Measurements from ENCODE around the gene DPH6. TPM values are rescaled to one million over a fixed set of nuclear protein-coding genes. Genes with fewer than 3 reads are reported as not detected.

DPH6 gene
- total and polyA plus RNA-seq, 2 donors: 8.9 to 15.3 TPM

- Histone ChIP-seq H3K4me1 (ENCODE audit: control insufficient read depth in 2 of 2, insufficient read depth in 2 of 2, low read length in 2 of 2) (no peaks in the 10 kb centered on the region), H3K27ac (ENCODE audit: low read depth in 1 of 2, low read length in 1 of 2) (no peak overlapping the region), H3K9me3 (ENCODE audit: control insufficient read depth in 2 of 2, insufficient read depth in 1 of 2, low read length in 1 of 2) (no peaks in the 10 kb centered on the region), H3K27me3 (ENCODE audit: control insufficient read depth in 2 of 2, insufficient read depth in 1 of 2, low read length in 1 of 2) (no peaks in the 10 kb centered on the region), H3K4me3 (ENCODE audit: low read length in 2 of 2) (no peak overlapping the region), H3K36me3 (ENCODE audit: control insufficient read depth in 2 of 2, insufficient read depth in 2 of 2, low read length in 1 of 2) (no peaks in the 10 kb centered on the region)
- DNase-seq (ENCODE audit: low read depth in 6 of 9, low spot score in 9 of 9): no peak
- 87% methylated on average over 1 of the region's 1 CpG for WGBS
Observed at GRCh38 chr15:35505141-35505540, 40.8 kb downstream of the DPH6 start.

- no peak for DNase-seq (ENCODE audit: low read depth in 6 of 9, low spot score in 9 of 9)
- 93% methylated on average over 4 of the region's 4 CpGs for WGBS
- Histone ChIP-seq H3K4me3 (ENCODE audit: low read length in 2 of 2) (no peak overlapping the region), H3K36me3 (ENCODE audit: control insufficient read depth in 2 of 2, insufficient read depth in 2 of 2, low read length in 1 of 2) (no peaks in the 10 kb centered on the region), H3K27me3 (ENCODE audit: control insufficient read depth in 2 of 2, insufficient read depth in 1 of 2, low read length in 1 of 2) (no peaks in the 10 kb centered on the region), H3K27ac (ENCODE audit: low read depth in 1 of 2, low read length in 1 of 2) (no peak overlapping the region), H3K9me3 (ENCODE audit: control insufficient read depth in 2 of 2, insufficient read depth in 1 of 2, low read length in 1 of 2) (no peaks in the 10 kb centered on the region), H3K4me1 (ENCODE audit: control insufficient read depth in 2 of 2, insufficient read depth in 2 of 2, low read length in 2 of 2) (no peaks in the 10 kb centered on the region)
Observed at GRCh38 chr15:35499723-35500122, 46.2 kb downstream of the DPH6 start.

- no peak overlapping the region for H3K4me3 ChIP-seq (ENCODE audit: low read length in 2 of 2)
- DNase-seq (ENCODE audit: low read depth in 6 of 9, low spot score in 9 of 9): no peak
- no peak overlapping the region for H3K27ac ChIP-seq (ENCODE audit: low read depth in 1 of 2, low read length in 1 of 2)
- H3K9me3 ChIP-seq (ENCODE audit: control insufficient read depth in 2 of 2, insufficient read depth in 1 of 2, low read length in 1 of 2): no peaks in the 10 kb centered on the region
- no peaks in the 10 kb centered on the region for H3K36me3 ChIP-seq (ENCODE audit: control insufficient read depth in 2 of 2, insufficient read depth in 2 of 2, low read length in 1 of 2)
- H3K27me3 ChIP-seq (ENCODE audit: control insufficient read depth in 2 of 2, insufficient read depth in 1 of 2, low read length in 1 of 2): no peaks in the 10 kb centered on the region
- no peaks in the 10 kb centered on the region for H3K4me1 ChIP-seq (ENCODE audit: control insufficient read depth in 2 of 2, insufficient read depth in 2 of 2, low read length in 2 of 2)
Observed at GRCh38 chr15:35496585-35496984, 49.4 kb downstream of the DPH6 start.

GRCh38 chr15:35495080-35495479 is 50.9 kb downstream of the DPH6 start:
- DNase-seq (ENCODE audit: low read depth in 6 of 9, low spot score in 9 of 9): no peak
- no peaks in the 10 kb centered on the region for H3K4me1 ChIP-seq (ENCODE audit: control insufficient read depth in 2 of 2, insufficient read depth in 2 of 2, low read length in 2 of 2)
- no peaks in the 10 kb centered on the region for H3K36me3 ChIP-seq (ENCODE audit: control insufficient read depth in 2 of 2, insufficient read depth in 2 of 2, low read length in 1 of 2)
- H3K9me3 ChIP-seq (ENCODE audit: control insufficient read depth in 2 of 2, insufficient read depth in 1 of 2, low read length in 1 of 2): no peaks in the 10 kb centered on the region
- no peak overlapping the region for H3K27ac ChIP-seq (ENCODE audit: low read depth in 1 of 2, low read length in 1 of 2)
- H3K4me3 ChIP-seq (ENCODE audit: low read length in 2 of 2): no peak overlapping the region
- WGBS: 94% methylated on average over 3 of the region's 3 CpGs
- no peaks in the 10 kb centered on the region for H3K27me3 ChIP-seq (ENCODE audit: control insufficient read depth in 2 of 2, insufficient read depth in 1 of 2, low read length in 1 of 2)

GRCh38 chr15:35491999-35492398 is 54.0 kb downstream of the DPH6 start:
- Histone ChIP-seq H3K4me1 (ENCODE audit: control insufficient read depth in 2 of 2, insufficient read depth in 2 of 2, low read length in 2 of 2) (no peaks in the 10 kb centered on the region), H3K27me3 (ENCODE audit: control insufficient read depth in 2 of 2, insufficient read depth in 1 of 2, low read length in 1 of 2) (no peaks in the 10 kb centered on the region), H3K36me3 (ENCODE audit: control insufficient read depth in 2 of 2, insufficient read depth in 2 of 2, low read length in 1 of 2) (no peaks in the 10 kb centered on the region), H3K9me3 (ENCODE audit: control insufficient read depth in 2 of 2, insufficient read depth in 1 of 2, low read length in 1 of 2) (peaks cover 0 to 5% of the 10 kb centered on the region in 2 donors), H3K27ac (ENCODE audit: low read depth in 1 of 2, low read length in 1 of 2) (no peak overlapping the region), H3K4me3 (ENCODE audit: low read length in 2 of 2) (no peak overlapping the region)
- no peak for DNase-seq (ENCODE audit: low read depth in 6 of 9, low spot score in 9 of 9)
- 97% methylated on average over 3 of the region's 3 CpGs for WGBS

GRCh38 chr15:35491173-35491572 is 54.8 kb downstream of the DPH6 start:
- 97% methylated on average over 3 of the region's 3 CpGs for WGBS
- DNase-seq (ENCODE audit: low read depth in 6 of 9, low spot score in 9 of 9): no peak

GRCh38 chr15:35490511-35490910 is 55.5 kb downstream of the DPH6 start:
- Histone ChIP-seq H3K27me3 (ENCODE audit: control insufficient read depth in 2 of 2, insufficient read depth in 1 of 2, low read length in 1 of 2) (no peaks in the 10 kb centered on the region), H3K27ac (ENCODE audit: low read depth in 1 of 2, low read length in 1 of 2) (no peak overlapping the region), H3K36me3 (ENCODE audit: control insufficient read depth in 2 of 2, insufficient read depth in 2 of 2, low read length in 1 of 2) (no peaks in the 10 kb centered on the region), H3K4me1 (ENCODE audit: control insufficient read depth in 2 of 2, insufficient read depth in 2 of 2, low read length in 2 of 2) (no peaks in the 10 kb centered on the region), H3K4me3 (ENCODE audit: low read length in 2 of 2) (no peak overlapping the region), H3K9me3 (ENCODE audit: control insufficient read depth in 2 of 2, insufficient read depth in 1 of 2, low read length in 1 of 2) (peaks cover 0 to 7% of the 10 kb centered on the region in 2 donors)
- 93% methylated on average over 4 of the region's 4 CpGs for WGBS
- DNase-seq (ENCODE audit: low read depth in 6 of 9, low spot score in 9 of 9): no peak

More at GRCh38 chr15:35491173-35491572, 54.8 kb downstream of the DPH6 start:
- H3K27me3 ChIP-seq (ENCODE audit: control insufficient read depth in 2 of 2, insufficient read depth in 1 of 2, low read length in 1 of 2): no peaks in the 10 kb centered on the region
- H3K9me3 ChIP-seq (ENCODE audit: control insufficient read depth in 2 of 2, insufficient read depth in 1 of 2, low read length in 1 of 2): peaks cover 0 to 7% of the 10 kb centered on the region in 2 donors
- no peaks in the 10 kb centered on the region for H3K36me3 ChIP-seq (ENCODE audit: control insufficient read depth in 2 of 2, insufficient read depth in 2 of 2, low read length in 1 of 2)
- no peaks in the 10 kb centered on the region for H3K4me1 ChIP-seq (ENCODE audit: control insufficient read depth in 2 of 2, insufficient read depth in 2 of 2, low read length in 2 of 2)
- no peak overlapping the region for H3K27ac ChIP-seq (ENCODE audit: low read depth in 1 of 2, low read length in 1 of 2)
- no peak overlapping the region for H3K4me3 ChIP-seq (ENCODE audit: low read length in 2 of 2)

GRCh38 chr15:35487417-35487816 is 58.5 kb downstream of the DPH6 start:
- no peaks in the 10 kb centered on the region for H3K36me3 ChIP-seq (ENCODE audit: control insufficient read depth in 2 of 2, insufficient read depth in 2 of 2, low read length in 1 of 2)
- H3K9me3 ChIP-seq (ENCODE audit: control insufficient read depth in 2 of 2, insufficient read depth in 1 of 2, low read length in 1 of 2): peaks cover 0 to 7% of the 10 kb centered on the region in 2 donors
- H3K4me1 ChIP-seq (ENCODE audit: control insufficient read depth in 2 of 2, insufficient read depth in 2 of 2, low read length in 2 of 2): no peaks in the 10 kb centered on the region
- no peaks in the 10 kb centered on the region for H3K27me3 ChIP-seq (ENCODE audit: control insufficient read depth in 2 of 2, insufficient read depth in 1 of 2, low read length in 1 of 2)
- no peak overlapping the region for H3K4me3 ChIP-seq (ENCODE audit: low read length in 2 of 2)
- no peak for DNase-seq (ENCODE audit: low read depth in 6 of 9, low spot score in 9 of 9)
- no peak overlapping the region for H3K27ac ChIP-seq (ENCODE audit: low read depth in 1 of 2, low read length in 1 of 2)
- 97% methylated on average over 2 of the region's 2 CpGs for WGBS

- no peaks in the 10 kb centered on the region for H3K36me3 ChIP-seq (ENCODE audit: control insufficient read depth in 2 of 2, insufficient read depth in 2 of 2, low read length in 1 of 2)
- H3K4me3 ChIP-seq (ENCODE audit: low read length in 2 of 2): no peak overlapping the region
- H3K27me3 ChIP-seq (ENCODE audit: control insufficient read depth in 2 of 2, insufficient read depth in 1 of 2, low read length in 1 of 2): no peaks in the 10 kb centered on the region
- WGBS: 98% methylated on average over 1 of the region's 1 CpG
- peaks cover 0 to 7% of the 10 kb centered on the region in 2 donors for H3K9me3 ChIP-seq (ENCODE audit: control insufficient read depth in 2 of 2, insufficient read depth in 1 of 2, low read length in 1 of 2)
- H3K4me1 ChIP-seq (ENCODE audit: control insufficient read depth in 2 of 2, insufficient read depth in 2 of 2, low read length in 2 of 2): no peaks in the 10 kb centered on the region
- no peak overlapping the region for H3K27ac ChIP-seq (ENCODE audit: low read depth in 1 of 2, low read length in 1 of 2)
- DNase-seq (ENCODE audit: low read depth in 6 of 9, low spot score in 9 of 9): no peak
Observed at GRCh38 chr15:35486296-35486695, 59.7 kb downstream of the DPH6 start.

- Histone ChIP-seq H3K36me3 (ENCODE audit: control insufficient read depth in 2 of 2, insufficient read depth in 2 of 2, low read length in 1 of 2) (no peaks in the 10 kb centered on the region), H3K27ac (ENCODE audit: low read depth in 1 of 2, low read length in 1 of 2) (no peak overlapping the region), H3K9me3 (ENCODE audit: control insufficient read depth in 2 of 2, insufficient read depth in 1 of 2, low read length in 1 of 2) (peaks cover 0 to 7% of the 10 kb centered on the region in 2 donors), H3K4me3 (ENCODE audit: low read length in 2 of 2) (no peak overlapping the region), H3K27me3 (ENCODE audit: control insufficient read depth in 2 of 2, insufficient read depth in 1 of 2, low read length in 1 of 2) (no peaks in the 10 kb centered on the region), H3K4me1 (ENCODE audit: control insufficient read depth in 2 of 2, insufficient read depth in 2 of 2, low read length in 2 of 2) (no peaks in the 10 kb centered on the region)
- WGBS: over 99% methylated on average over 2 of the region's 2 CpGs
- DNase-seq (ENCODE audit: low read depth in 6 of 9, low spot score in 9 of 9): no peak
Observed at GRCh38 chr15:35485411-35485810, 60.6 kb downstream of the DPH6 start.
